ENCODE results near the gene BANP. TPM values are rescaled to one million over a fixed set of nuclear protein-coding genes. Genes with fewer than 3 reads are reported as not detected.

BANP gene
- total and polyA plus RNA-seq, 2 experiments from 2014 or later = 26.7 to 27.9 TPM

GRCh38 chr16:87914812-87915211 lies 36.4 kb upstream of the BANP start:
- Histone ChIP-seq H3K4me1 (ENCODE audit: low read depth) (no peaks in the 10 kb centered on the region), H3K36me3 (no peaks in the 10 kb centered on the region), H3K27me3 (no peaks in the 10 kb centered on the region), H3K9me3 (ENCODE audit: low read depth) (no peaks in the 10 kb centered on the region), H3K4me3 (no peak overlapping the region), H3K27ac (no peak overlapping the region)
- TF ChIP-seq, protein P1, sequence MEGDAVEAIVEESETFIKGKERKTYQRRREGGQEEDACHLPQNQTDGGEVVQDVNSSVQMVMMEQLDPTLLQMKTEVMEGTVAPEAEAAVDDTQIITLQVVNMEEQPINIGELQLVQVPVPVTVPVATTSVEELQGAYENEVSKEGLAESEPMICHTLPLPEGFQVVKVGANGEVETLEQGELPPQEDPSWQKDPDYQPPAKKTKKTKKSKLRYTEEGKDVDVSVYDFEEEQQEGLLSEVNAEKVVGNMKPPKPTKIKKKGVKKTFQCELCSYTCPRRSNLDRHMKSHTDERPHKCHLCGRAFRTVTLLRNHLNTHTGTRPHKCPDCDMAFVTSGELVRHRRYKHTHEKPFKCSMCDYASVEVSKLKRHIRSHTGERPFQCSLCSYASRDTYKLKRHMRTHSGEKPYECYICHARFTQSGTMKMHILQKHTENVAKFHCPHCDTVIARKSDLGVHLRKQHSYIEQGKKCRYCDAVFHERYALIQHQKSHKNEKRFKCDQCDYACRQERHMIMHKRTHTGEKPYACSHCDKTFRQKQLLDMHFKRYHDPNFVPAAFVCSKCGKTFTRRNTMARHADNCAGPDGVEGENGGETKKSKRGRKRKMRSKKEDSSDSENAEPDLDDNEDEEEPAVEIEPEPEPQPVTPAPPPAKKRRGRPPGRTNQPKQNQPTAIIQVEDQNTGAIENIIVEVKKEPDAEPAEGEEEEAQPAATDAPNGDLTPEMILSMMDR (IDR thresholded peaks at IDR 0.05; ENCODE audit: low read depth, low read length) = no peak
- DNase-seq (ENCODE audit: low read depth in 1 of 2, low spot score in 1 of 2) = no peak

- H3K4me1 ChIP-seq (ENCODE audit: low read depth) = no peaks in the 10 kb centered on the region
- no peak overlapping the region for H3K4me3 ChIP-seq
- H3K36me3 ChIP-seq = no peaks in the 10 kb centered on the region
- H3K9me3 ChIP-seq (ENCODE audit: low read depth) = no peaks in the 10 kb centered on the region
- TF ChIP-seq, protein P1 (IDR thresholded peaks at IDR 0.05; ENCODE audit: low read depth, low read length) = no peak
- H3K27me3 ChIP-seq = no peaks in the 10 kb centered on the region
- DNase-seq (ENCODE audit: low read depth in 1 of 2, low spot score in 1 of 2) = no peak
- H3K27ac ChIP-seq = no peak overlapping the region
These were observed 33.7 kb upstream of the BANP start for GRCh38 chr16:87917503-87917902.

- no peaks in the 10 kb centered on the region for H3K4me1 ChIP-seq (ENCODE audit: low read depth)
- H3K27me3 ChIP-seq = no peaks in the 10 kb centered on the region
- TF ChIP-seq, protein P1 (IDR thresholded peaks at IDR 0.05; ENCODE audit: low read depth, low read length) = no peak
- no peak overlapping the region for H3K27ac ChIP-seq
- no peak overlapping the region for H3K4me3 ChIP-seq
- no peak for DNase-seq (ENCODE audit: low read depth in 1 of 2, low spot score in 1 of 2)
- no peaks in the 10 kb centered on the region for H3K36me3 ChIP-seq
- H3K9me3 ChIP-seq (ENCODE audit: low read depth) = no peaks in the 10 kb centered on the region
These were observed 32.9 kb upstream of the BANP start for GRCh38 chr16:87918338-87918737.

GRCh38 chr16:87918866-87919680 lies 32.2 kb upstream of the BANP start:
- TF ChIP-seq, protein P1 (IDR thresholded peaks at IDR 0.05; ENCODE audit: low read depth, low read length) = no peak
- no peaks in the 10 kb centered on the region for H3K27me3 ChIP-seq
- no peaks in the 10 kb centered on the region for H3K4me1 ChIP-seq (ENCODE audit: low read depth)
- no peak for DNase-seq (ENCODE audit: low read depth in 1 of 2, low spot score in 1 of 2)
- H3K4me3 ChIP-seq = no peak overlapping the region
- H3K27ac ChIP-seq = no peak overlapping the region
- H3K9me3 ChIP-seq (ENCODE audit: low read depth) = no peaks in the 10 kb centered on the region
- H3K36me3 ChIP-seq = no peaks in the 10 kb centered on the region

- Histone ChIP-seq H3K9me3 (ENCODE audit: low read depth) (no peaks in the 10 kb centered on the region), H3K27me3 (no peaks in the 10 kb centered on the region), H3K36me3 (no peaks in the 10 kb centered on the region), H3K4me3 (no peak overlapping the region), H3K27ac (no peak overlapping the region), H3K4me1 (ENCODE audit: low read depth) (no peaks in the 10 kb centered on the region)
- TF ChIP-seq, protein P1 (IDR thresholded peaks at IDR 0.05; ENCODE audit: low read depth, low read length) = no peak
- DNase-seq (ENCODE audit: low read depth in 1 of 2, low spot score in 1 of 2) = no peak
These were observed 31.6 kb upstream of the BANP start for GRCh38 chr16:87919681-87919994.

Measured in cardiac muscle cell (in vitro differentiated cells and primary cell).